HG03354 (cell line): ENCODE measurements around the gene B4GALNT2.
A peak's percentile ranks its signal among the peaks of the same experiment; 100 is the strongest.
"Not testable (repeated sequence)": the region's sequence is repeated elsewhere in the genome, so short reads cannot be mapped to it uniquely, and the experiment has no call there.

Experiments used
- ATAC-seq: cut with Tn5 transposase; IDR thresholded peaks from one replicate; pipeline ENCODE4 v1.9.1; 2021; ENCODE audit warnings: mild to moderate bottlenecking; ENCODE audit not compliant: unreplicated experiment, poor library complexity, severe bottlenecking

B4GALNT2 gene

GRCh38 chr17:49170216-49170615, 37.6 kb downstream of the B4GALNT2 start:
- no peak for ATAC-seq

- ATAC-seq: not testable (repeated sequence)
These were observed 38.1 kb downstream of the B4GALNT2 start for GRCh38 chr17:49170711-49171110.

GRCh38 chr17:49175978-49176377, 43.4 kb downstream of the B4GALNT2 start:
- ATAC-seq: not testable (repeated sequence)

GRCh38 chr17:49180303-49180702, 47.7 kb downstream of the B4GALNT2 start:
- ATAC-seq: no peak

GRCh38 chr17:49180998-49181635, 48.5 kb downstream of the B4GALNT2 start:
- ATAC-seq: no peak

GRCh38 chr17:49183341-49183740, 50.8 kb downstream of the B4GALNT2 start:
- ATAC-seq: no peak

- ATAC-seq: no peak
These were observed 51.2 kb downstream of the B4GALNT2 start for GRCh38 chr17:49183801-49184200.

GRCh38 chr17:49184522-49184921, 52.0 kb downstream of the B4GALNT2 start:
- ATAC-seq: not testable (repeated sequence)

- ATAC-seq: not testable (repeated sequence)
These were observed 52.8 kb downstream of the B4GALNT2 start for GRCh38 chr17:49185381-49185780.

- ATAC-seq: no peak
These were observed 54.7 kb downstream of the B4GALNT2 start for GRCh38 chr17:49187301-49187700.

- no peak for ATAC-seq
These were observed 58.4 kb downstream of the B4GALNT2 start for GRCh38 chr17:49190932-49191331.

- ATAC-seq: peak; percentile 3
These were observed 58.9 kb downstream of the B4GALNT2 start for GRCh38 chr17:49191409-49191916.

GRCh38 chr17:49191917-49192741, 59.6 kb downstream of the B4GALNT2 start:
- peak; percentile 63 for ATAC-seq

GRCh38 chr17:49193513-49194296, 61.1 kb downstream of the B4GALNT2 start:
- no peak for ATAC-seq

GRCh38 chr17:49194297-49194607, 61.7 kb downstream of the B4GALNT2 start:
- no peak for ATAC-seq

GRCh38 chr17:49195751-49196150, 63.2 kb downstream of the B4GALNT2 start:
- ATAC-seq: no peak

- no peak for ATAC-seq
These were observed 64.0 kb downstream of the B4GALNT2 start for GRCh38 chr17:49196520-49196919.

- ATAC-seq: no peak
These were observed 64.9 kb downstream of the B4GALNT2 start for GRCh38 chr17:49197346-49197998.

- ATAC-seq: no peak
These were observed 65.6 kb downstream of the B4GALNT2 start for GRCh38 chr17:49198211-49198610.
